Measurements from ENCODE around the gene CCND1. TPM values are rescaled to one million over a fixed set of nuclear protein-coding genes. Genes with fewer than 3 reads are reported as not detected.

Gene CCND1
- total RNA-seq, 1 experiment from 2014 or later, result 372 TPM

GRCh38 chr11:69644071-69644961 lies 3.4 kb downstream of the CCND1 start:
- Histone ChIP-seq H2BK5ac (ENCODE audit: insufficient read length, low read length) (no peak overlapping the region), H3T11ph (ENCODE audit: low read length) (no peak overlapping the region), H3K79me1 (ENCODE audit: insufficient read depth, low read depth, low read length, poor library complexity, severe bottlenecking) (peaks cover 3% of the 10 kb centered on the region), H2AFZ (ENCODE audit: low read length) (no peak overlapping the region), H3K4ac (ENCODE audit: low read depth, low read length) (no peak overlapping the region; the same call in 1 of the 2 replicates), H4K5ac (ENCODE audit: insufficient read length, low read depth, low read length) (no peak overlapping the region), H3K79me2 (ENCODE audit: insufficient read depth, low read length) (no peaks in the 10 kb centered on the region), H4K20me1 (ENCODE audit: control insufficient read depth, insufficient read depth, insufficient read length) (no peaks in the 10 kb centered on the region), H2BK120ac (ENCODE audit: low read depth, low read length, poor library complexity, severe bottlenecking) (no peak overlapping the region), H2BK15ac (ENCODE audit: low read depth, low read length) (no peak overlapping the region), H3K56ac (ENCODE audit: insufficient read length, low read depth, low read length) (no peak overlapping the region), H3K9me3 (ENCODE audit: control insufficient read depth, low read depth, low read length) (no peaks in the 10 kb centered on the region), H2BK12ac (ENCODE audit: insufficient read length, low read depth, low read length) (no peak overlapping the region), H3K4me2 (ENCODE audit: insufficient read depth, insufficient read length, low read length) (no peak overlapping the region), H3K14ac (ENCODE audit: insufficient read depth, low read length) (no peak overlapping the region), H3K18ac (ENCODE audit: insufficient read length, low read depth, low read length) (no peak overlapping the region), H3K23me2 (ENCODE audit: insufficient read length, low read depth, low read length, poor library complexity, severe bottlenecking) (peaks cover 8% of the 10 kb centered on the region), H2AK5ac (ENCODE audit: insufficient read length, low read length) (no peak overlapping the region), H2BK20ac (ENCODE audit: low read depth, low read length, poor library complexity, severe bottlenecking) (no peak overlapping the region), H3K9ac (ENCODE audit: extremely low read depth, insufficient read length, low read length) (no peak overlapping the region), H3K4me1 (ENCODE audit: insufficient read depth, low read length) (no peaks in the 10 kb centered on the region), H4K91ac (ENCODE audit: insufficient read length, low read depth, low read length) (no peak overlapping the region), H4K8ac (replicated peaks; ENCODE audit: insufficient read length, low read depth, low read length) (no peak overlapping the region), H3K27me3 (ENCODE audit: insufficient read depth, low read length) (no peaks in the 10 kb centered on the region), H3K23ac (ENCODE audit: insufficient read length, low read depth, low read length) (no peak overlapping the region), H3K27ac (ENCODE audit: insufficient read length, low read depth, low read length) (no peak overlapping the region)
- H3K27ac Mint-ChIP-seq, result no peak overlapping the region
- no peaks in the 10 kb centered on the region for H3K9me3 Mint-ChIP-seq
- TF ChIP-seq CTCF (conservative IDR thresholded peaks at IDR 0.05), result peak; percentile 18; the same call in 1 of the 3 replicates
- no peaks in the 10 kb centered on the region for H3K27me3 Mint-ChIP-seq (ENCODE audit: low read depth)
- H3K36me3 Mint-ChIP-seq (ENCODE audit: insufficient read depth in 1 of 3, low read depth in 3 of 3), result peaks cover 11 to 59% (median 38%) of the 10 kb centered on the region in 3 experiments; a peak in 6 of 7 replicates
- no peak for DNase-seq
- H3K4me3 Mint-ChIP-seq, result peak overlapping the region; percentile 57 to 71; a peak in 4 of 5 replicates
- peaks cover 12 to 17% of the 10 kb centered on the region in 2 experiments for H3K4me1 Mint-ChIP-seq
- no CpG with 5 or more reads among the region's 24 CpGs for WGBS (ENCODE audit: extremely low coverage, insufficient read length, low lambda C conversion rate)
